HL-60 (cell line): ENCODE results near the gene ACVR2B.

Source experiments
- DNase-seq, 2 experiments: peaks; one replicate each; pipeline ENCODE4 v3.0.0-alpha.2; 2010 to 2020; ENCODE audit warnings: low read depth in 1 of 2, low spot score in 1 of 2
- H3K27ac ChIP-seq: fragments of 250-450 bp; sonication (Bioruptor Pico); replicated peaks from 2 replicates; pipeline ENCODE4 v1.5.1; 2020; ENCODE audit warnings: mild to moderate bottlenecking, moderate library complexity
- H3K27me3 ChIP-seq: fragments of 250-450 bp; sonication (Bioruptor Pico); 2 replicates; pipeline ENCODE4 v1.5.1; 2021; ENCODE audit warnings: mild to moderate bottlenecking, moderate library complexity; ENCODE audit not compliant: insufficient read depth, poor library complexity, severe bottlenecking
- H3K4me3 ChIP-seq: replicated peaks from 2 replicates; pipeline ENCODE4 v1.5.1; 2011; ENCODE audit warnings: mild to moderate bottlenecking, control low read depth, low read length; ENCODE audit not compliant: insufficient read depth
- GABPA ChIP-seq: IDR thresholded peaks from 2 replicates; pipeline ENCODE4 v1.6.1; 2012; ENCODE audit warnings: low read depth
- POLR2AphosphoS5 ChIP-seq: IDR thresholded peaks from 2 replicates; pipeline ENCODE4 v1.6.1; 2012; ENCODE audit warnings: low read depth
- SPI1 ChIP-seq: IDR thresholded peaks from 2 replicates; pipeline ENCODE4 v1.6.1; 2012; ENCODE audit warnings: low read depth, mild to moderate bottlenecking, borderline replicate concordance
- TF ChIP-seq, protein P1 (sequence below): IDR thresholded peaks from one replicate; pipeline ENCODE4 v1.5.1; 2011; ENCODE audit warnings: low read length, control low read depth, inconsistent platforms; ENCODE audit not compliant: insufficient read depth
- TF ChIP-seq, protein P2 (sequence below): IDR thresholded peaks from 2 replicates; pipeline ENCODE4 v1.6.1; 2012; ENCODE audit warnings: low read depth; ENCODE audit not compliant: insufficient replicate concordance

ACVR2B gene

DNA sequence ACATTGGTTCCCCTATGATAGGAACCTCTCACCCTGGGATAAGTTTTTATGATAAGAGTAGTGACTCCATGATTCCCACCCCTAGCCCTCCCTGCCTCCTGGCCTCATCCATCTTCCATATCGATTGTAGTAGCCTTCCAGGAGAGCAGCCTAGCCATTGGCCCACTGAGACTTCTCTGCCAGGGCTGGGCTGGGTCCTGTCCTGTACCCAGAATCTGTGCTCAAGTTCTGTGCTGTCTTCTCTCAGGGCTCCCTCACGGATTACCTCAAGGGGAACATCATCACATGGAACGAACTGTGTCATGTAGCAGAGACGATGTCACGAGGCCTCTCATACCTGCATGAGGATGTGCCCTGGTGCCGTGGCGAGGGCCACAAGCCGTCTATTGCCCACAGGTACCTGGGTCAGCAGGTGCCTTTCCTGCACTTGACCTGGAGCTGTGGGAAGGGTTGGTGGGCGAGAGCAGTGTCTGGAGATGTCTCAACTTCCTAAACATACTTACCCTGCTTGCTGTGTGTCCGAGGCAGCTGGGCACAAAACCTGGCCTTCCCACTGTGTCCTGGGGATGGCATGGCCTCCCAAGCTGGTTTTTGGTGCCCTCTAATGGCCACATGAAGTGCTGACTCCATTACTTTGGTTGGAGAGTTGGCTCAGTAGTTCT is 25.9 kb downstream of the ACVR2B start:
- no peak for TF ChIP-seq SPI1
- TF ChIP-seq, protein P1, sequence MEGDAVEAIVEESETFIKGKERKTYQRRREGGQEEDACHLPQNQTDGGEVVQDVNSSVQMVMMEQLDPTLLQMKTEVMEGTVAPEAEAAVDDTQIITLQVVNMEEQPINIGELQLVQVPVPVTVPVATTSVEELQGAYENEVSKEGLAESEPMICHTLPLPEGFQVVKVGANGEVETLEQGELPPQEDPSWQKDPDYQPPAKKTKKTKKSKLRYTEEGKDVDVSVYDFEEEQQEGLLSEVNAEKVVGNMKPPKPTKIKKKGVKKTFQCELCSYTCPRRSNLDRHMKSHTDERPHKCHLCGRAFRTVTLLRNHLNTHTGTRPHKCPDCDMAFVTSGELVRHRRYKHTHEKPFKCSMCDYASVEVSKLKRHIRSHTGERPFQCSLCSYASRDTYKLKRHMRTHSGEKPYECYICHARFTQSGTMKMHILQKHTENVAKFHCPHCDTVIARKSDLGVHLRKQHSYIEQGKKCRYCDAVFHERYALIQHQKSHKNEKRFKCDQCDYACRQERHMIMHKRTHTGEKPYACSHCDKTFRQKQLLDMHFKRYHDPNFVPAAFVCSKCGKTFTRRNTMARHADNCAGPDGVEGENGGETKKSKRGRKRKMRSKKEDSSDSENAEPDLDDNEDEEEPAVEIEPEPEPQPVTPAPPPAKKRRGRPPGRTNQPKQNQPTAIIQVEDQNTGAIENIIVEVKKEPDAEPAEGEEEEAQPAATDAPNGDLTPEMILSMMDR = peak; percentile 67
- Histone ChIP-seq H3K4me3 (no peak overlapping the region), H3K27me3 (no peaks in the 10 kb centered on the region), H3K27ac (no peak overlapping the region)
- DNase-seq = peak; percentile 31 to 57

DNA sequence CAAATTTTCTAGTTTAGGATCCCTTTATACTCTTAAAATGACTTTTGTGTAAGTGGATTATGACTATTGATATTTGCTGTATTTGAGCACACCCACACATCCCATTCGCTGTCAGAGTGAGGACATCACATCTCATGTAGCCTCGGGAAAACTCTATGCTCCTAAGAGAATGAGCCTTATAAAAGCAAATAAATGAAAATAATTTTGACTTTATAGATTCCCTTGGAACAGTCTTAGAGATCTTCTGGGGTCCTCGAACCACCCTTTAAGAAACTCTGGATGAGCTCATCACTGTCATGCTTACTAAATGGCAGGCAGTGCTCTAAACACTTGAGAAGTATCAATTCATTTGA is 26.4 kb downstream of the ACVR2B start:
- H3K27ac ChIP-seq = no peak overlapping the region
- DNase-seq = no peak
- H3K4me3 ChIP-seq = no peak overlapping the region
- no peaks in the 10 kb centered on the region for H3K27me3 ChIP-seq
- TF ChIP-seq, protein P1 = no peak

DNA sequence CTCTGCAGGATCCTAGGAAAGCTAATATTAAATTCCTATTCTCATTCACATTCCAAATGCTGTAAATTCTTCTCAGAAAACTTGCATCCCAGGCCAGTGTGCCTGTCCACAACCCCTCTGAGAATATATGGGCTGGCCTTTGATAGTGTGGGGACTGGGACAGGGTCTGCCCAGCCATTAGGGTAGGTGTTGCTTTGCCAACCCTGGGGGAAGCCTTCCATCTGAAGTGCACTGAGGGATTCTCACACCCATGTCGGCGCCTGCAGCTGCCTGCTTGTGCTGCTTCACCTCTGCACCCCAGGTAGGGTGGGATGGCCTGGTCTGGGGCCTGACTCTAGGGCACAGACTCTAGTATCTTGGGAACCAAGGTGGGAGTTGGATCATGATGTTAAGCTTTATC is 27.2 kb downstream of the ACVR2B start:
- Histone ChIP-seq H3K27ac (no peak overlapping the region), H3K27me3 (no peaks in the 10 kb centered on the region), H3K4me3 (no peak overlapping the region)
- DNase-seq = no peak
- TF ChIP-seq POLR2AphosphoS5 = no peak
- no peak for TF ChIP-seq GABPA
- TF ChIP-seq, protein P2, sequence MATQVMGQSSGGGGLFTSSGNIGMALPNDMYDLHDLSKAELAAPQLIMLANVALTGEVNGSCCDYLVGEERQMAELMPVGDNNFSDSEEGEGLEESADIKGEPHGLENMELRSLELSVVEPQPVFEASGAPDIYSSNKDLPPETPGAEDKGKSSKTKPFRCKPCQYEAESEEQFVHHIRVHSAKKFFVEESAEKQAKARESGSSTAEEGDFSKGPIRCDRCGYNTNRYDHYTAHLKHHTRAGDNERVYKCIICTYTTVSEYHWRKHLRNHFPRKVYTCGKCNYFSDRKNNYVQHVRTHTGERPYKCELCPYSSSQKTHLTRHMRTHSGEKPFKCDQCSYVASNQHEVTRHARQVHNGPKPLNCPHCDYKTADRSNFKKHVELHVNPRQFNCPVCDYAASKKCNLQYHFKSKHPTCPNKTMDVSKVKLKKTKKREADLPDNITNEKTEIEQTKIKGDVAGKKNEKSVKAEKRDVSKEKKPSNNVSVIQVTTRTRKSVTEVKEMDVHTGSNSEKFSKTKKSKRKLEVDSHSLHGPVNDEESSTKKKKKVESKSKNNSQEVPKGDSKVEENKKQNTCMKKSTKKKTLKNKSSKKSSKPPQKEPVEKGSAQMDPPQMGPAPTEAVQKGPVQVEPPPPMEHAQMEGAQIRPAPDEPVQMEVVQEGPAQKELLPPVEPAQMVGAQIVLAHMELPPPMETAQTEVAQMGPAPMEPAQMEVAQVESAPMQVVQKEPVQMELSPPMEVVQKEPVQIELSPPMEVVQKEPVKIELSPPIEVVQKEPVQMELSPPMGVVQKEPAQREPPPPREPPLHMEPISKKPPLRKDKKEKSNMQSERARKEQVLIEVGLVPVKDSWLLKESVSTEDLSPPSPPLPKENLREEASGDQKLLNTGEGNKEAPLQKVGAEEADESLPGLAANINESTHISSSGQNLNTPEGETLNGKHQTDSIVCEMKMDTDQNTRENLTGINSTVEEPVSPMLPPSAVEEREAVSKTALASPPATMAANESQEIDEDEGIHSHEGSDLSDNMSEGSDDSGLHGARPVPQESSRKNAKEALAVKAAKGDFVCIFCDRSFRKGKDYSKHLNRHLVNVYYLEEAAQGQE = no peak
- no peak for TF ChIP-seq SPI1
- TF ChIP-seq, protein P1 = no peak

DNA sequence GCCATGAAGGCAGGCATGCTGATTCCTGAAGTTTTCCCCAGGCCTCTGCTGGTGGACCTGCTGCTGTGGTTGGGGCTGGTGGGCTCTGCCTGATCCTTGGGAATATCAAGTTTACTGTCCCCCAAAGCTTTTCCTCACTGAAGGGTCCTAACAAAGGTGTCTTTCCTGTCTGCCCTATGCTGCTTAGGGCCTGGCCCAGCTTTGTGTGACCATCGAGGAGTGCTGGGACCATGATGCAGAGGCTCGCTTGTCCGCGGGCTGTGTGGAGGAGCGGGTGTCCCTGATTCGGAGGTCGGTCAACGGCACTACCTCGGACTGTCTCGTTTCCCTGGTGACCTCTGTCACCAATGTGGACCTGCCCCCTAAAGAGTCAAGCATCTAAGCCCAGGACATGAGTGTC is 29.3 kb downstream of the ACVR2B start:
- H3K27me3 ChIP-seq = no peaks in the 10 kb centered on the region
- H3K4me3 ChIP-seq = no peak overlapping the region
- no peak for DNase-seq
- no peak for TF ChIP-seq SPI1
- TF ChIP-seq POLR2AphosphoS5 = no peak
- H3K27ac ChIP-seq = no peak overlapping the region

DNA sequence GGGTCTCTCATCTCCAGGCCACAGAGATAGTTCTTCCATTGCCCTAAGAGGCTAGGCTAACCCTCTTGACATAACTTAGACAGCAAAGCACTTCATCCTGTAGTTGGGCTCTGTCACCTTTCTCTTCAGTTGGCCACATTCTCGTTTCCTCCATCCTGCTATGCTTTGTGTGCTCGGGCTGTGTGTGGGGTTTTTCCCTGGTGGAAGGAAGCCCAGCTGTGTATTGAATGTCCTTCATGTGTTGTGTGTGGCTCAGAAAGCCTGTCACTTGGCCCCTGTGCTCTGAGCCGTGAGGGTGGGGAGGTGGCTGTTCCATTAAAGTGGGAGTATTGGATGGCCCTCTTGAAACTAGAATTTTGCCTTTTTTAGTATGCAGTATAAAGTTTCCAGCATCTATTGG is 33.6 kb downstream of the ACVR2B start:
- DNase-seq = no peak
- H3K27me3 ChIP-seq = no peaks in the 10 kb centered on the region
- TF ChIP-seq SPI1 (no peak), GABPA (no peak), POLR2AphosphoS5 (no peak)
- TF ChIP-seq, protein P1 = no peak
- TF ChIP-seq, protein P2 = no peak
- H3K27ac ChIP-seq = no peak overlapping the region
- H3K4me3 ChIP-seq = no peak overlapping the region
